K562 (cell line): ENCODE measurements around the gene DLGAP1. TPM values are rescaled to one million over a fixed set of nuclear protein-coding genes. Genes with fewer than 3 reads are reported as not detected.

Source experiments
- ATAC-seq: fragments of 200-7000 bp; cut with Tn5 transposase; 3 replicates; pipeline ENCODE4 v1.9.1; 2020; ENCODE audit warnings: moderate library complexity
- BruUV-seq: library from RNA; stranded (reverse); fragments of 400-500 nt; replicated peaks from 2 replicates; lab custom pipeline; 2021; lab: Mats Ljungman, UMichigan
- CTCF ChIA-PET: fragments of 300-600 bp; formaldehyde crosslinking; extraction: SDS; loops from one replicate; lab custom pipeline; 2021; ENCODE audit warnings: low intra/inter-chr PET ratio; lab: Yijun Ruan, JAX
- POLR2A ChIA-PET: fragments of 300-600, 350-650 bp; sonication (Branson Sonifier 250); formaldehyde crosslinking; extraction: SDS; loops from one replicate; lab custom pipeline; 2021; ENCODE audit warnings: antibody characterized with exemption, inconsistent platforms; lab: Yijun Ruan, JAX
- DNase-seq, 4 experiments: peaks; one replicate each; pipeline versions ENCODE4 v3.0.0 to v3.0.0-alpha.2; 2011 to 2018; ENCODE audit warnings: low spot score in 3 of 4, mixed read lengths in 3 of 4; ENCODE audit errors: extremely low read depth in 1 of 4
- FAIRE-seq: peaks from 2 replicates; lab custom pipeline; 2011; peaks lifted over from hg19 to GRCh38; lab: Jason Lieb, UNC
- H2AFZ ChIP-seq: 2 replicates; pipeline ENCODE4 v1.6.0; 2011; ENCODE audit warnings: low read depth, low read length, control low read depth, inconsistent platforms
- H3K27ac ChIP-seq: fragments of 200-600 bp; 3 replicates; pipeline ENCODE4 v1.8.0; 2011; ENCODE audit warnings: low read depth, mild to moderate bottlenecking, control low read depth, inconsistent platforms, low read length, moderate library complexity, mixed read lengths; ENCODE audit errors: extremely low read depth
- H3K27me3 ChIP-seq, 2 experiments: fragments of 300-600 bp in 1 of 2; 2 replicates in 1 of 2; 3 replicates in 1 of 2; pipeline versions ENCODE4 v1.6.0 to v1.8.0; 2011; ENCODE audit warnings: inconsistent platforms in 2 of 2, low read length in 2 of 2, mild to moderate bottlenecking in 1 of 2, mixed read lengths in 1 of 2, moderate library complexity in 1 of 2; ENCODE audit not compliant: control insufficient read depth in 2 of 2, insufficient read depth in 2 of 2
- H3K36me3 ChIP-seq: fragments of 300-600 bp; 3 replicates; pipeline ENCODE4 v1.8.0; 2011; ENCODE audit warnings: mild to moderate bottlenecking, low read length, inconsistent platforms; ENCODE audit not compliant: control insufficient read depth, insufficient read depth
- H3K4me1 ChIP-seq, 2 experiments: fragments of 200-600 bp in 1 of 2; replicated peaks in 1 of 2; 2 replicates in 1 of 2; 3 replicates in 1 of 2; pipeline versions ENCODE4 v1.5.1 to v1.8.0; 2011; ENCODE audit warnings: inconsistent platforms in 2 of 2, low read length in 2 of 2, mild to moderate bottlenecking in 1 of 2, mixed read lengths in 1 of 2, moderate library complexity in 1 of 2; ENCODE audit not compliant: control insufficient read depth in 2 of 2, insufficient read depth in 2 of 2
- H3K4me2 ChIP-seq: 2 replicates; pipeline ENCODE4 v1.6.1; 2011; ENCODE audit warnings: low read length, control low read depth, inconsistent platforms, mixed read lengths; ENCODE audit not compliant: insufficient read depth
- H3K4me3 ChIP-seq: fragments of 200-600 bp; sonication (generic), shearing (Covaris generic); 2 replicates; pipeline ENCODE4 v1.5.1; 2016; ENCODE audit warnings: control low read depth, inconsistent platforms
- H3K79me2 ChIP-seq: fragments of 200-600 bp; 3 replicates; pipeline ENCODE4 v1.8.0; 2011; ENCODE audit warnings: low read length, inconsistent platforms; ENCODE audit not compliant: control insufficient read depth, insufficient read depth
- H3K9ac ChIP-seq, 2 experiments: 2 replicates each; pipeline versions ENCODE4 v1.6.0 to v1.6.1; 2011; ENCODE audit warnings: low read depth in 2 of 2, low read length in 2 of 2, control low read depth in 1 of 2, inconsistent platforms in 1 of 2, mild to moderate bottlenecking in 1 of 2, mixed read lengths in 1 of 2; ENCODE audit not compliant: insufficient read depth in 1 of 2
- H3K9me1 ChIP-seq: one replicate; pipeline ENCODE4 v1.6.0; 2011; ENCODE audit warnings: inconsistent platforms, mild to moderate bottlenecking, low read length, moderate library complexity; ENCODE audit not compliant: control insufficient read depth, insufficient read depth
- H3K9me3 ChIP-seq: replicated peaks from 2 replicates; pipeline ENCODE4 v1.5.1; 2011; ENCODE audit warnings: low read depth, low read length, inconsistent platforms; ENCODE audit not compliant: control insufficient read depth, insufficient read depth
- H4K20me1 ChIP-seq: replicated peaks from 2 replicates; pipeline ENCODE4 v1.6.1; 2011; ENCODE audit warnings: low read length, inconsistent platforms, mixed read lengths; ENCODE audit not compliant: control insufficient read depth, insufficient read depth
- CCAR2 ChIP-seq: fragments of 200-400 bp; formaldehyde crosslinking; IDR thresholded peaks from 2 replicates; pipeline ENCODE4 v1.6.1; 2017; ENCODE audit warnings: mild to moderate bottlenecking, low read depth, low read length
- DIDO1 ChIP-seq: fragments of 450-650 bp; IDR thresholded peaks from 2 replicates; pipeline ENCODE4 v1.6.1; 2016; ENCODE audit warnings: low read depth, missing biosample characterization, missing genetic modification characterization
- FOSL1 ChIP-seq: fragments of 200-800 bp; sonication (Bioruptor generic); conservative IDR thresholded peaks from 2 replicates; pipeline ENCODE4 v1.6.1; 2016; ENCODE audit warnings: missing genetic modification characterization, missing compliant biosample characterization
- FOXA1 ChIP-seq: fragments of 450-650 bp; IDR thresholded peaks from 2 replicates; pipeline ENCODE4 v1.6.1; 2016; ENCODE audit warnings: mild to moderate bottlenecking, borderline replicate concordance
- FOXJ2 ChIP-seq: fragments of 200-800 bp; sonication (Bioruptor generic); IDR thresholded peaks from 2 replicates; pipeline ENCODE4 v1.6.1; 2016; ENCODE audit warnings: missing genetic modification characterization, missing compliant biosample characterization
- HLTF ChIP-seq: fragments of 450-650 bp; IDR thresholded peaks from 2 replicates; pipeline ENCODE4 v1.6.1; 2016
- MEF2D ChIP-seq: conservative IDR thresholded peaks from 2 replicates; pipeline ENCODE4 v1.6.1; 2016; ENCODE audit warnings: low read depth, missing genetic modification characterization, missing compliant biosample characterization
- MTA3 ChIP-seq: fragments of 450-650 bp; formaldehyde crosslinking; IDR thresholded peaks from 2 replicates; pipeline ENCODE4 v1.6.1; 2017; ENCODE audit warnings: mild to moderate bottlenecking, borderline replicate concordance
- RFX1 ChIP-seq: fragments of 450-650 bp; IDR thresholded peaks from 2 replicates; pipeline ENCODE4 v1.6.1; 2016; ENCODE audit warnings: mild to moderate bottlenecking, moderate library complexity
- ZFP30 ChIP-seq: fragments of 250-450 bp; sonication (Bioruptor Pico); IDR thresholded peaks from 2 replicates; pipeline ENCODE4 v1.8.0; 2022; ENCODE audit warnings: moderate library complexity, mild to moderate bottlenecking, inconsistent platforms, borderline replicate concordance
- ZNF444 ChIP-seq: fragments of 250-450 bp; sonication (Bioruptor Pico); IDR thresholded peaks from 2 replicates; pipeline ENCODE4 v1.4.0; 2020; ENCODE audit warnings: mild to moderate bottlenecking, moderate library complexity
- ZNF586 ChIP-seq: fragments of 450-650 bp; formaldehyde crosslinking; conservative IDR thresholded peaks from 2 replicates; pipeline ENCODE4 v1.4.0; 2020; ENCODE audit warnings: mild to moderate bottlenecking, moderate library complexity
- ZNF76 ChIP-seq: fragments of 250-450 bp; sonication (Bioruptor Pico); IDR thresholded peaks from 2 replicates; pipeline ENCODE4 v1.4.0; 2020; ENCODE audit warnings: mild to moderate bottlenecking, moderate library complexity, borderline replicate concordance
- WGBS: fragments of 100-300 bp; shearing (Covaris generic); methylation state at CpG from one replicate; pipeline ENCODE4 v1.1.6; 2016; ENCODE audit warnings: low coverage, mixed read lengths; ENCODE audit not compliant: insufficient coverage; ENCODE audit errors: missing lambda C conversion rate; 5-methylcytosine and 5-hydroxymethylcytosine counted together
- in situ Hi-C: fragments of 300-500 bp; cut with MboI; formaldehyde crosslinking; loops from 4 replicates; pipeline ENCODE4 v1.15.0; 2018; ENCODE audit warnings: inconsistent platforms, mixed read lengths
- intact Hi-C: fragments of 100-400 bp; cut with micrococcal nuclease; formaldehyde crosslinking; loops from 2 replicates; pipeline ENCODE4 v1.14.2; 2022
- polyA plus RNA-seq, 8 experiments: library from polyadenylated mRNA; depleted of rRNA in 4 of 8; stranded (reverse) in 5 of 8; unstranded in 3 of 8; fragments of >200 nt; fragmentation: Nextera tagmentation in 2 of 8; fragmentation: Illumina TruSeq in 1 of 8; extraction: Ambion mirVana in 2 of 8; extraction: Trizol in 1 of 8; gene quantifications; 2 replicates each; pipeline versions ENCODE4 v1.2.1 to v1.2.3, GENCODE V29; 2011 to 2014; ENCODE audit warnings: inconsistent platforms in 1 of 8, missing spikeins in 1 of 8
- total RNA-seq, 7 experiments: library from RNA; depleted of rRNA in 6 of 7; stranded (reverse); fragments of >200 nt in 6 of 7; fragmentation: Illumina TruSeq in 2 of 7; extraction: Trizol in 2 of 7; gene quantifications; 2 replicates each; pipeline versions ENCODE4 v1.2.1 to v1.2.3, GENCODE V29; 2011 to 2021; ENCODE audit warnings: low replicate concordance in 1 of 7

The DLGAP1 gene
- total and polyA plus RNA-seq, 9 of the 15 experiments (the other 6 are each of a cell fraction or from before 2014, with no cell fraction given): 0.04 to 0.22 (median 0.08) TPM

- FAIRE-seq (no peak), DNase-seq (no peak), ATAC-seq (no peak)
- H3K27ac ChIP-seq: no peak overlapping the region
- ChIA-PET CTCF (no interaction called here), POLR2A (no interaction called here)
- no peaks in the 10 kb centered on the region for H3K27me3 ChIP-seq
- in situ Hi-C loops: no loop called here
- H3K36me3 ChIP-seq: no peaks in the 10 kb centered on the region
- intact Hi-C loops: no loop called here
- H3K9ac ChIP-seq: no peak overlapping the region
- H3K4me2 ChIP-seq: no peak overlapping the region
- H3K4me3 ChIP-seq: no peak overlapping the region
- TF ChIP-seq FOXJ2 (tag): no peak
- no peak for TF ChIP-seq ZNF586 (CRISPR knock-in tag)
- no peak for TF ChIP-seq DIDO1 (tag)
- TF ChIP-seq MTA3: no peak
- no peak for TF ChIP-seq ZNF76 (CRISPR knock-in tag)
- no peak for TF ChIP-seq HLTF
- TF ChIP-seq FOSL1 (tag): no peak
- peaks cover 3% of the 10 kb centered on the region; the same call in 1 of the 2 replicates for H3K9me3 ChIP-seq
- H3K9me1 ChIP-seq: no peaks in the 10 kb centered on the region
- H3K4me1 ChIP-seq: no peaks in the 10 kb centered on the region
- H2AFZ ChIP-seq: no peak overlapping the region
- WGBS: 0% methylated on average over 4 of the region's 4 CpGs
- H4K20me1 ChIP-seq: no peaks in the 10 kb centered on the region
- no TSS peak for BruUV-seq
- no peaks in the 10 kb centered on the region for H3K79me2 ChIP-seq
Measured at GRCh38 chr18:4264347-4264791, 190.7 kb downstream of the DLGAP1 start.

- intact Hi-C loops: no loop called here
- POLR2A ChIA-PET: no interaction called here
- 0% methylated on average over 3 of the region's 3 CpGs for WGBS
Measured at GRCh38 chr18:4260107-4260506, 195.0 kb downstream of the DLGAP1 start.

More at GRCh38 chr18:4260107-4260506, 195.0 kb downstream of the DLGAP1 start:
- no peak overlapping the region for H3K27ac ChIP-seq
- CTCF ChIA-PET: no interaction called here
- TF ChIP-seq ZFP30 (CRISPR knock-in tag) (no peak), MEF2D (tag) (no peak), ZNF444 (CRISPR knock-in tag) (no peak), FOXA1 (no peak), RFX1 (no peak), CCAR2 (no peak)
- TF ChIP-seq, all 486 proteins: peak for 0
- in situ Hi-C loops: no loop called here
- Histone ChIP-seq H3K9ac (no peak overlapping the region), H3K4me3 (no peak overlapping the region), H3K9me1 (no peaks in the 10 kb centered on the region), H3K4me1 (no peaks in the 10 kb centered on the region), H2AFZ (no peak overlapping the region), H3K4me2 (no peak overlapping the region), H4K20me1 (no peaks in the 10 kb centered on the region), H3K36me3 (no peaks in the 10 kb centered on the region), H3K79me2 (no peaks in the 10 kb centered on the region), H3K27me3 (no peaks in the 10 kb centered on the region), H3K9me3 (peaks cover 3% of the 10 kb centered on the region; the same call in 1 of the 2 replicates)
- no TSS peak for BruUV-seq
- ATAC-seq (no peak), FAIRE-seq (no peak), DNase-seq (no peak)
